ENCODE results near the gene TBX19.

TBX19 gene

GRCh38 chr1:168280296-168280927 is at the start of gene TBX19:
TSS of gene TBX19 (plus strand) at chr1:168280877. CDS start at chr1:168281091, 214 bp downstream.
- DNase-seq (ENCODE audit: low spot score): no peak

- DNase-seq (ENCODE audit: low spot score): peak; percentile 65
These were observed 45.7 kb upstream of the TBX19 start for GRCh38 chr1:168234846-168235547.

GRCh38 chr1:168235548-168235885 is 45.2 kb upstream of the TBX19 start:
- no peak for DNase-seq (ENCODE audit: low spot score)

GRCh38 chr1:168235937-168236336 is 44.7 kb upstream of the TBX19 start:
- no peak for DNase-seq (ENCODE audit: low spot score)

- no peak for DNase-seq (ENCODE audit: low spot score)
These were observed 43.7 kb upstream of the TBX19 start for GRCh38 chr1:168236836-168237611.

GRCh38 chr1:168243198-168243597 is 37.5 kb upstream of the TBX19 start:
- no peak for DNase-seq (ENCODE audit: low spot score)

GRCh38 chr1:168243636-168244212 is 37.0 kb upstream of the TBX19 start:
- DNase-seq (ENCODE audit: low spot score): no peak

GRCh38 chr1:168245042-168245441 is 35.6 kb upstream of the TBX19 start:
- DNase-seq (ENCODE audit: low spot score): no peak

GRCh38 chr1:168246506-168246905 is 34.2 kb upstream of the TBX19 start:
- DNase-seq (ENCODE audit: low spot score): no peak

- DNase-seq (ENCODE audit: low spot score): no peak
These were observed 28.4 kb upstream of the TBX19 start for GRCh38 chr1:168252204-168252733.

GRCh38 chr1:168256164-168256563 is 24.5 kb upstream of the TBX19 start:
- DNase-seq (ENCODE audit: low spot score): no peak

- DNase-seq (ENCODE audit: low spot score): no peak
These were observed 23.3 kb upstream of the TBX19 start for GRCh38 chr1:168257397-168257796.

GRCh38 chr1:168259567-168259966 is 21.1 kb upstream of the TBX19 start:
- no peak for DNase-seq (ENCODE audit: low spot score)

- DNase-seq (ENCODE audit: low spot score): no peak
These were observed 20.3 kb upstream of the TBX19 start for GRCh38 chr1:168260393-168260792.

- no peak for DNase-seq (ENCODE audit: low spot score)
These were observed 19.3 kb upstream of the TBX19 start for GRCh38 chr1:168261390-168261789.

GRCh38 chr1:168263130-168263529 is 17.5 kb upstream of the TBX19 start:
- DNase-seq (ENCODE audit: low spot score): no peak

- DNase-seq (ENCODE audit: low spot score): no peak
These were observed 16.4 kb upstream of the TBX19 start for GRCh38 chr1:168264296-168264695.

GRCh38 chr1:168265596-168265995 is 15.1 kb upstream of the TBX19 start:
- DNase-seq (ENCODE audit: low spot score): no peak

- DNase-seq (ENCODE audit: low spot score): no peak
These were observed 14.0 kb upstream of the TBX19 start for GRCh38 chr1:168266644-168267186.

GRCh38 chr1:168271636-168272035 is 9.0 kb upstream of the TBX19 start:
- no peak for DNase-seq (ENCODE audit: low spot score)

GRCh38 chr1:168273575-168273974 is 7.1 kb upstream of the TBX19 start:
- DNase-seq (ENCODE audit: low spot score): no peak

- DNase-seq (ENCODE audit: low spot score): no peak
These were observed 1.4 kb upstream of the TBX19 start for GRCh38 chr1:168279253-168279652.
